CD4-positive, alpha-beta T cell (primary cell): ENCODE measurements around the gene KCNA1. TPM values are rescaled to one million over a fixed set of nuclear protein-coding genes. Genes with fewer than 3 reads are reported as not detected.

Source experiments
- ATAC-seq: fragments of 200-7000 bp; cut with Tn5 transposase; one replicate; pipeline ENCODE4 v1.10.0; 2022; ENCODE audit warnings: mild to moderate bottlenecking; ENCODE audit not compliant: poor library complexity
- CTCF ChIA-PET: fragments of 350-600 bp; sonication (Branson Sonifier 250); formaldehyde crosslinking; loops from one replicate; lab custom pipeline; 2021; ENCODE audit warnings: antibody characterized with exemption, inconsistent platforms; lab: Charles Lee
- POLR2A ChIA-PET: fragments of 350-600 bp; sonication (Branson Sonifier 250); formaldehyde crosslinking; loops from one replicate; lab custom pipeline; 2021; ENCODE audit warnings: antibody characterized with exemption, inconsistent platforms; lab: Charles Lee
- DNase-seq, 14 experiments: peaks; one replicate each; pipeline ENCODE4 v3.0.0-alpha.2; 2013 to 2020; ENCODE audit warnings: mixed read lengths in 2 of 14
- H3K27ac ChIP-seq, 2 donors: one replicate each; pipeline versions ENCODE4 v1.5.1 to v1.7.0; 2013; ENCODE audit warnings: low read length in 2 of 2, low read depth in 1 of 2, mild to moderate bottlenecking in 1 of 2
- H3K27me3 ChIP-seq, 2 experiments: 1 replicate in 1 of 2; 2 replicates in 1 of 2; pipeline versions ENCODE4 v1.6.1 to v1.7.0; 2013; ENCODE audit warnings: low read length in 2 of 2, control low read depth in 1 of 2, mild to moderate bottlenecking in 1 of 2, moderate library complexity in 1 of 2; ENCODE audit not compliant: insufficient read depth in 2 of 2, control insufficient read depth in 1 of 2
- H3K36me3 ChIP-seq: one replicate; pipeline ENCODE4 v1.6.1; 2013; ENCODE audit warnings: low read length, control low read depth; ENCODE audit not compliant: insufficient read depth
- H3K4me1 ChIP-seq: one replicate; pipeline ENCODE4 v1.6.1; 2013; ENCODE audit warnings: low read length, control low read depth; ENCODE audit not compliant: insufficient read depth
- H3K4me3 ChIP-seq: one replicate; pipeline ENCODE4 v1.5.1; 2013; ENCODE audit warnings: mild to moderate bottlenecking, low read length, moderate library complexity
- H3K9me3 ChIP-seq, 2 experiments: 1 replicate in 1 of 2; 2 replicates in 1 of 2; pipeline versions ENCODE4 v1.6.1 to v1.7.0; 2013; ENCODE audit warnings: low read length in 2 of 2, mild to moderate bottlenecking in 2 of 2, control low read depth in 1 of 2, moderate library complexity in 1 of 2; ENCODE audit not compliant: control insufficient read depth in 1 of 2, insufficient read depth in 1 of 2
- H3K27ac Mint-ChIP-seq: one replicate; pipeline ENCODE4 v1.8.0; 2020; ENCODE audit warnings: mixed read lengths
- H3K27me3 Mint-ChIP-seq: one replicate; pipeline ENCODE4 v1.8.0; 2021; ENCODE audit warnings: mixed read lengths
- H3K36me3 Mint-ChIP-seq: one replicate; pipeline ENCODE4 v1.8.0; 2021; ENCODE audit warnings: low read depth, mixed read lengths
- H3K4me1 Mint-ChIP-seq: one replicate; pipeline ENCODE4 v1.8.0; 2021; ENCODE audit warnings: low read depth, mixed read lengths
- H3K4me3 Mint-ChIP-seq: one replicate; pipeline ENCODE4 v1.8.0; 2020; ENCODE audit warnings: mild to moderate bottlenecking, mixed read lengths
- H3K9me3 Mint-ChIP-seq: one replicate; pipeline ENCODE4 v1.8.0; 2020; ENCODE audit warnings: mixed read lengths
- CTCF ChIP-seq: fragments of 200-600 bp; IDR thresholded peaks from one replicate; pipeline ENCODE4 v1.8.0; 2022; ENCODE audit warnings: antibody characterized with exemption, mild to moderate bottlenecking
- intact Hi-C, 2 experiments: fragments of 100-400 bp; cut with DNase I in 1 of 2; cut with micrococcal nuclease in 1 of 2; formaldehyde crosslinking; loops; one replicate each; pipeline versions ENCODE4 v1.15.1 to v1.9.0; 2023 to 2025; cut with DNase I, micrococcal nuclease
- total RNA-seq, 174 experiments: library from RNA in 2 of 174; stranded (reverse) in 2 of 174; gene quantifications; one replicate each; pipeline ENCODE4 v1.2.3 and lab custom pipeline; 2021 to 2026

KCNA1 gene
- total RNA-seq, 2 experiments from 2014 or later, result not detected

- H3K4me3 Mint-ChIP-seq, result no peak overlapping the region
- no peaks in the 10 kb centered on the region for H3K4me1 Mint-ChIP-seq
- ChIA-PET POLR2A (no interaction called here), CTCF (no interaction called here)
- ATAC-seq, result no peak
- Histone ChIP-seq H3K36me3 (no peaks in the 10 kb centered on the region), H3K9me3 (no peaks in the 10 kb centered on the region), H3K4me3 (no peak overlapping the region), H3K27ac (no peak overlapping the region), H3K27me3 (peaks cover 0 to 10% of the 10 kb centered on the region in 2 experiments), H3K4me1 (no peaks in the 10 kb centered on the region)
- H3K9me3 Mint-ChIP-seq, result no peaks in the 10 kb centered on the region
- H3K27ac Mint-ChIP-seq, result no peak overlapping the region
- DNase-seq, result no peak
- intact Hi-C loops, result no loop called here
- H3K27me3 Mint-ChIP-seq, result peaks cover 35% of the 10 kb centered on the region
- TF ChIP-seq CTCF, result no peak
- no peaks in the 10 kb centered on the region for H3K36me3 Mint-ChIP-seq
These were observed 15.7 kb upstream of the KCNA1 start for GRCh38 chr12:4894019-4894418.

- Mint-ChIP-seq H3K4me3 (no peak overlapping the region), H3K9me3 (no peaks in the 10 kb centered on the region), H3K36me3 (no peaks in the 10 kb centered on the region), H3K27me3 (peaks cover 21% of the 10 kb centered on the region), H3K4me1 (no peaks in the 10 kb centered on the region), H3K27ac (no peak overlapping the region)
- no peak for TF ChIP-seq CTCF
- Histone ChIP-seq H3K36me3 (no peaks in the 10 kb centered on the region), H3K4me1 (no peaks in the 10 kb centered on the region), H3K9me3 (no peaks in the 10 kb centered on the region), H3K4me3 (no peak overlapping the region), H3K27ac (no peak overlapping the region), H3K27me3 (peaks cover 5 to 14% of the 10 kb centered on the region in 2 experiments)
- DNase-seq (no peak), ATAC-seq (no peak)
- CTCF ChIA-PET, result no interaction called here
- intact Hi-C loops, result no loop called here
- POLR2A ChIA-PET, result no interaction called here
These were observed 10.3 kb upstream of the KCNA1 start for GRCh38 chr12:4899364-4899763.

GRCh38 chr12:4900327-4900726 is 9.4 kb upstream of the KCNA1 start:
- Mint-ChIP-seq H3K4me1 (no peaks in the 10 kb centered on the region), H3K9me3 (no peaks in the 10 kb centered on the region), H3K27me3 (peaks cover 21% of the 10 kb centered on the region), H3K4me3 (no peak overlapping the region), H3K36me3 (no peaks in the 10 kb centered on the region), H3K27ac (no peak overlapping the region)
- ATAC-seq (no peak), DNase-seq (no peak)
- ChIA-PET CTCF (no interaction called here), POLR2A (no interaction called here)
- TF ChIP-seq CTCF, result no peak
- Histone ChIP-seq H3K9me3 (no peaks in the 10 kb centered on the region), H3K4me1 (no peaks in the 10 kb centered on the region), H3K4me3 (no peak overlapping the region), H3K36me3 (no peaks in the 10 kb centered on the region), H3K27me3 (peaks cover 13 to 18% of the 10 kb centered on the region in 2 experiments), H3K27ac (no peak overlapping the region)
- intact Hi-C loops, result no loop called here
